Activated T-cell treated with anti-CD3 and anti-CD28 coated beads, Interleukin-2, amount 50 U/mL, for 72 hours (primary cell): Measurements from ENCODE around the gene PHRF1. TPM values are rescaled to one million over a fixed set of nuclear protein-coding genes. Genes with fewer than 3 reads are reported as not detected.
A peak's percentile ranks its signal among the peaks of the same experiment; 100 is the strongest.
"Not testable (repeated sequence)": the region's sequence is repeated elsewhere in the genome, so short reads cannot be mapped to it uniquely, and the experiment has no call there.

Experiments
- ATAC-seq, 2 donors: fragments of 150-1000 bp; cut with Tn5 transposase; replicated peaks in 1 of 2; 2 replicates each; pipeline ENCODE4 v1.10.0; 2021; ENCODE audit warnings: moderate library complexity in 2 of 2, mild to moderate bottlenecking in 1 of 2
- DNase-seq, 2 donors: peaks; one replicate each; pipeline ENCODE4 v3.0.0; 2021 to 2022; ENCODE audit warnings: mixed read lengths in 1 of 2
- H3K27ac Mint-ChIP-seq: one replicate; pipeline ENCODE4 v1.8.0; 2022; ENCODE audit warnings: mild to moderate bottlenecking, moderate library complexity, mixed read lengths
- H3K27me3 Mint-ChIP-seq: one replicate; pipeline ENCODE4 v1.8.0; 2022; ENCODE audit warnings: low read depth, mixed read lengths
- H3K36me3 Mint-ChIP-seq, 2 donors: one replicate each; pipeline ENCODE4 v1.8.0; 2022; ENCODE audit warnings: mixed read lengths in 2 of 2, mild to moderate bottlenecking in 1 of 2; ENCODE audit not compliant: insufficient read depth in 2 of 2
- H3K4me1 Mint-ChIP-seq: one replicate; pipeline ENCODE4 v1.8.0; 2022; ENCODE audit warnings: low read depth, mixed read lengths
- H3K4me3 Mint-ChIP-seq, 2 donors: one replicate each; pipeline ENCODE4 v1.8.0; 2022; ENCODE audit warnings: mild to moderate bottlenecking in 2 of 2, mixed read lengths in 2 of 2, moderate library complexity in 2 of 2
- H3K9me3 Mint-ChIP-seq, 2 donors: one replicate each; pipeline ENCODE4 v1.8.0; 2022; ENCODE audit warnings: mixed read lengths in 2 of 2
- total RNA-seq, 2 donors: library from RNA; stranded (reverse); gene quantifications; one replicate each; pipeline ENCODE4 v1.2.3, GENCODE V29; 2022

Gene PHRF1
- total RNA-seq, 2 donors from 2014 or later = 29.7 to 31.0 TPM

- ATAC-seq = no peak
- no peak overlapping the region for H3K27ac Mint-ChIP-seq
- DNase-seq = no peak
- no peaks in the 10 kb centered on the region for H3K9me3 Mint-ChIP-seq
- no peaks in the 10 kb centered on the region for H3K36me3 Mint-ChIP-seq
- H3K4me1 Mint-ChIP-seq = no peaks in the 10 kb centered on the region
- peak overlapping the region; percentile 77 to 78 for H3K4me3 Mint-ChIP-seq
- no peaks in the 10 kb centered on the region for H3K27me3 Mint-ChIP-seq
Observed at GRCh38 chr11:567629-568292, 8.5 kb upstream of the PHRF1 start.

GRCh38 chr11:568306-569157 is 7.7 kb upstream of the PHRF1 start:
- Mint-ChIP-seq H3K9me3 (no peaks in the 10 kb centered on the region), H3K4me1 (no peaks in the 10 kb centered on the region), H3K27me3 (no peaks in the 10 kb centered on the region), H3K36me3 (no peaks in the 10 kb centered on the region), H3K4me3 (peak overlapping the region; percentile 87 to 90), H3K27ac (no peak overlapping the region)
- ATAC-seq (peak; percentile 93 to 94), DNase-seq (peak; percentile 95 to 98)

- Mint-ChIP-seq H3K27me3 (peaks cover 3% of the 10 kb centered on the region), H3K36me3 (no peaks in the 10 kb centered on the region), H3K4me3 (peak overlapping the region; percentile 87 to 90), H3K27ac (no peak overlapping the region), H3K9me3 (no peaks in the 10 kb centered on the region), H3K4me1 (peaks cover 5% of the 10 kb centered on the region)
- DNase-seq (no peak), ATAC-seq (no peak)
Observed at GRCh38 chr11:569158-569885, 6.9 kb upstream of the PHRF1 start.

GRCh38 chr11:571802-572185 is 4.5 kb upstream of the PHRF1 start:
- Mint-ChIP-seq H3K9me3 (no peaks in the 10 kb centered on the region), H3K4me3 (no peak overlapping the region), H3K36me3 (no peaks in the 10 kb centered on the region), H3K27me3 (peaks cover 13% of the 10 kb centered on the region), H3K27ac (no peak overlapping the region), H3K4me1 (peaks cover 14% of the 10 kb centered on the region)
- DNase-seq (no peak), ATAC-seq (no peak)

GRCh38 chr11:573146-573759 is 3.0 kb upstream of the PHRF1 start:
- Mint-ChIP-seq H3K4me1 (peaks cover 25% of the 10 kb centered on the region), H3K27ac (no peak overlapping the region), H3K4me3 (no peak overlapping the region), H3K36me3 (peaks cover 0 to 3% of the 10 kb centered on the region in 2 donors), H3K27me3 (peaks cover 13% of the 10 kb centered on the region), H3K9me3 (no peaks in the 10 kb centered on the region)
- no peak for DNase-seq
- ATAC-seq = no peak

- H3K27ac Mint-ChIP-seq = not testable (repeated sequence)
Observed at GRCh38 chr11:574031-574570, 2.2 kb upstream of the PHRF1 start.

GRCh38 chr11:574632-575312 is 1.5 kb upstream of the PHRF1 start:
- H3K27me3 Mint-ChIP-seq = peaks cover 13% of the 10 kb centered on the region
- H3K4me1 Mint-ChIP-seq = peaks cover 41% of the 10 kb centered on the region
- H3K9me3 Mint-ChIP-seq = no peaks in the 10 kb centered on the region
- peak overlapping the region; percentile 87 to 91 for H3K4me3 Mint-ChIP-seq
- no peak overlapping the region for H3K27ac Mint-ChIP-seq
- ATAC-seq = no peak
- H3K36me3 Mint-ChIP-seq = peaks cover 3% of the 10 kb centered on the region in 2 donors
- no peak for DNase-seq

More at GRCh38 chr11:574031-574570, 2.2 kb upstream of the PHRF1 start:
- ATAC-seq, H3K36me3 Mint-ChIP-seq, DNase-seq, H3K9me3 Mint-ChIP-seq: not testable (repeated sequence)
- H3K4me3 Mint-ChIP-seq = peak overlapping the region; percentile 87 to 91
- peaks cover 34% of the 10 kb centered on the region for H3K4me1 Mint-ChIP-seq
- peaks cover 13% of the 10 kb centered on the region for H3K27me3 Mint-ChIP-seq

GRCh38 chr11:575313-575995 is 816 bp upstream of the PHRF1 start:
- Mint-ChIP-seq H3K27ac (no peak overlapping the region), H3K9me3 (no peaks in the 10 kb centered on the region), H3K27me3 (peaks cover 13% of the 10 kb centered on the region), H3K36me3 (peaks cover 3% of the 10 kb centered on the region in 2 donors), H3K4me3 (peak overlapping the region; percentile 87 to 91), H3K4me1 (peaks cover 47% of the 10 kb centered on the region)
- DNase-seq = no peak
- ATAC-seq = peak; percentile 55 to 56

GRCh38 chr11:576811-577610 is 741 bp downstream of the PHRF1 start:
- Mint-ChIP-seq H3K4me3 (peak overlapping the region; percentile 90 to 92), H3K4me1 (peaks cover 54% of the 10 kb centered on the region), H3K9me3 (no peaks in the 10 kb centered on the region), H3K27ac (peak overlapping the region; percentile 86), H3K36me3 (peaks cover 3 to 10% of the 10 kb centered on the region in 2 donors), H3K27me3 (peaks cover 13% of the 10 kb centered on the region)
- DNase-seq = no peak
- no peak for ATAC-seq

GRCh38 chr11:577611-577894 is 1.3 kb downstream of the PHRF1 start:
- ATAC-seq (no peak), DNase-seq (no peak)
- peaks cover 3 to 10% of the 10 kb centered on the region in 2 donors for H3K36me3 Mint-ChIP-seq
- H3K4me3 Mint-ChIP-seq = peak overlapping the region; percentile 90 to 92
- peak overlapping the region; percentile 86 for H3K27ac Mint-ChIP-seq
- peaks cover 13% of the 10 kb centered on the region for H3K27me3 Mint-ChIP-seq
- H3K4me1 Mint-ChIP-seq = peaks cover 54% of the 10 kb centered on the region
- no peaks in the 10 kb centered on the region for H3K9me3 Mint-ChIP-seq

- ATAC-seq (no peak), DNase-seq (no peak)
- peaks cover 13% of the 10 kb centered on the region for H3K27me3 Mint-ChIP-seq
- H3K4me3 Mint-ChIP-seq = peak overlapping the region; percentile 90 to 92
- H3K36me3 Mint-ChIP-seq = peaks cover 3 to 10% of the 10 kb centered on the region in 2 donors
- H3K4me1 Mint-ChIP-seq = peaks cover 54% of the 10 kb centered on the region
- H3K9me3 Mint-ChIP-seq = no peaks in the 10 kb centered on the region
- H3K27ac Mint-ChIP-seq = peak overlapping the region; percentile 46
Observed at GRCh38 chr11:578276-579035, 2.2 kb downstream of the PHRF1 start.
